Measurements from ENCODE around the gene FAM32A.

GRCh38 chr19:16223746-16224145 lies 38.5 kb downstream of the FAM32A start:
- no peak for TF ChIP-seq POLR2AphosphoS5 (IDR thresholded peaks at IDR 0.05; ENCODE audit: low read depth, low read length)
- TF ChIP-seq POLR2A (IDR thresholded peaks at IDR 0.05; ENCODE audit: low read depth, low read length) = no peak
- TF ChIP-seq TAF1 (IDR thresholded peaks at IDR 0.05; ENCODE audit: low read depth, low read length) = no peak
- TF ChIP-seq SPI1 (IDR thresholded peaks at IDR 0.05; ENCODE audit: low read depth, low read length) = no peak
